ENCODE data around the gene FLRT1.
"Not testable (repeated sequence)": the region's sequence is repeated elsewhere in the genome, so short reads cannot be mapped to it uniquely, and the experiment has no call there.

Gene FLRT1

GRCh38 chr11:64039012-64039665 is 3.4 kb downstream of the FLRT1 start:
- intact Hi-C loops (cut with DNase I), result no loop called here
- DNase-seq, result no peak

DNA sequence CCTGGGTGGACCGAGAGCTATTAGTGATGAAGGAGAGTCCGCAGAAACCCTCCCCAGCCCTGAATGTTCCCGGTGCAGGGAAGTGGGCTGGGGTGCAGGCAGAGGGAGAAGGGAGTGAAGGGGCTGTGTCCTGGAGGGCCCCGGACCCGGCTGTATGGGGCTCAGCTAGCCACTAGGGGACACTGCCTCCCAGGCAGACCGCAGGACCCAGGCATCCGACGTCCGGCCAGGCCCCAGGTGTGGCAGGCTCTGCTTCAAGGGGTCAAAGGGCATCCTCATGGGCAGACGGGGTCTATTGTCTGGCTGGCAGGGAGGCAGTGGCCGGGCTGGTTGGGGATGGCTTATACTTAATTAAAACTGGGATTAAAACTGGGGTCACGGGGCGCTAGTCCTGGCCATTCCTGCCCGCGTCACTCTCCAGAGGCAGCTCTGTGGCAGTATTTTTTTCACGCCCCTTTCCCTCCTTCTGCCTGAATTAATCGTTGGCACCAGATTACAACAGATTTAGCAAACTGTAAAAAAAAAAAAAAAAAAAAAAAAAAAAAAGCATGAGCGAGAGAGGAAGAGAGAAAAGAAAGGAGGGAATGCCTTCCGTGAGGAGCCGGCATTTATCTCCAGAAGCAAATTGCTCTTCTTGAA is 5.1 kb downstream of the FLRT1 start:
- intact Hi-C loops (cut with DNase I), result loop anchor here (2.0 kb wide), 1 partner anchor 108 kb away; no protein-coding TSS in a partner anchor
- DNase-seq, result peak; percentile 52 to 92 (median 77)

- no peak for DNase-seq
- intact Hi-C loops (cut with DNase I), result loop anchor here (2.0 kb wide), 1 partner anchor 107 kb away; no protein-coding TSS in a partner anchor
Measured at GRCh38 chr11:64041846-64042245, 6.1 kb downstream of the FLRT1 start.

GRCh38 chr11:64042301-64042700 is 6.6 kb downstream of the FLRT1 start:
- no peak for DNase-seq
- intact Hi-C loops (cut with DNase I), result no loop called here

DNA sequence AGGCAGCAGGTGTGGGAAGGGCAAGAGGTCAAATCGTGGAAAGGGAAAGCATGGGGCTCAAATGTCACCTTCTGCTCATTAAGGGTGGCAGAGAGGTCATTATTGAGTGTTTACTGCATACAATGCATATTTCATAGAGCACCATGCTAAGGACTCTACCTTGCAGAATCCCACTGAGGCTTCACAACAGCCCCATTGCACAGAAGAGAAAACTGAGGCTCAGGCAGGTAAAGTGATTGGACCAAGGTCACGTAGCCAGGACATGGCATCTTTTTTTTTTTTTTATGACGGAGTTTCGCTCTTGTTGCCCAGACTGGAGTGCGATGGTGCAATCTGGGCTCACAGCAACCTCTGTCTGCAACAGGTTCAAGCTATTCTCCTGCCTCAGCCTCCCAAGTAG is 7.8 kb downstream of the FLRT1 start:
- intact Hi-C loops (cut with DNase I), result no loop called here
- no peak for DNase-seq

DNA sequence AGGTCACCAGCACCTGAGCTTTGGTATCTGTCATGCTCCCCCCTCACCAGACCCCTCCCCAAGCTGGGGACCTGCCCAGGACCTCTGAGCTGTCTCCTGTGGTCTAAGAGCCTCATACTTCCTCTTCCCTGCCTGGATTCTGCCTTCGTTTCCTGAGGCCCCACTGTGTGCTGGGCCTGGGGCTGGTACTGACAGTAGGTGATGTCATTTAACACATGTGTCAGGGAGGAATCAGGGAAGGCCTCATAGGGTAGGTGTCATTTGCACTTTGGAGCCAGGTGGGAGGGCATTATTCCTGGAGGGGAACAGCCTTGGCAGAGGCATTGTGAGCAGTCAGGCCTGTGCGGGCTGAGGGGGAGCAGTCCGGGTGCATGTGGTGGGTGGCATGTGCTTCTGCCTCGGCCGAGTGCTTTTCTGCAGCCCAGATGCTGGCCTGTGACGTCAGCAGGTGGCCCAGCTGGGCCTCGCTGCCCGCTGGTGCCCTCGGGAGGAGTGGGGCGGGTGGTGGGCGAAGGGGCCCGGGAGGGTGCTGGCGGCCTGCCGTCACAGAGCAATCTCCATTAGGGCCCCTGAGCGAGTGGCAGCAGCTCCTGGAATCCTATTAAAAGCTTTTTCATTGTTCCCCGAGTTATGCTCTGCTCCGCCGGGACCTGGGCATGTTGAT is 9.1 kb downstream of the FLRT1 start:
- intact Hi-C loops (cut with DNase I), result no loop called here
- peak; percentile 33 to 90 (median 82) for DNase-seq

GRCh38 chr11:64045700-64046099 is 10.0 kb downstream of the FLRT1 start:
- intact Hi-C loops (cut with DNase I), result loop anchor here (2.0 kb wide), 1 partner anchor 47 kb away; no protein-coding TSS in a partner anchor
- no peak for DNase-seq

GRCh38 chr11:64047373-64047772 is 11.6 kb downstream of the FLRT1 start:
- intact Hi-C loops (cut with DNase I), result loop anchor here (2.0 kb wide), 1 partner anchor 45 kb away; no protein-coding TSS in a partner anchor

GRCh38 chr11:64048042-64048854 is 12.5 kb downstream of the FLRT1 start:
- DNase-seq, result peak; percentile 84 to 99 (median 96)
- intact Hi-C loops (cut with DNase I), result no loop called here

More at GRCh38 chr11:64047373-64047772, 11.6 kb downstream of the FLRT1 start:
- DNase-seq, result not testable (repeated sequence)

DNA sequence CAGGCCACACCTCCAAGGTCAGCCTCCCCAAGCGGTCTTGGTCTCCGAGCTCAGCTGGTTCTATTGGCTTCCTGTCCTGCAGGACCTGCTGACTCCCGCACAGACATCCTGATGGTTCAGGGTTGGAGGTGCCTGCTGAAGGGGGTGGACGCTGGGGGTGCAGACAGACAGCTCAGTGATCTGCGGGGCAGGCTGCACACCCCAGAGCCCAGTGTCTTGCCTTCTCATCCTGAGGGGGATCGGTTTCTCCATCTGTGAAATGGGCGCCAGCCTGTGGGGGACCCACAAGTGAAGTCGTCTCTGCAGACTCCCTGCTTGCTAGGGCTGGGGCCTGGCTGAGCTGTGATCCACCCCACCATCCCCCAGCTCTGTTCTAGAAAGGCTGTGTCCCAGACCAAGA is 13.8 kb downstream of the FLRT1 start:
- no peak for DNase-seq
- intact Hi-C loops (cut with DNase I), result no loop called here

- intact Hi-C loops (cut with DNase I), result no loop called here
- peak in 2 of 42 donors; percentile 42 to 50 for DNase-seq
Measured at GRCh38 chr11:64051297-64051696, 15.6 kb downstream of the FLRT1 start.

- intact Hi-C loops (cut with DNase I), result no loop called here
Measured at GRCh38 chr11:64052436-64052835, 16.7 kb downstream of the FLRT1 start.

GRCh38 chr11:64052938-64053622 is 17.3 kb downstream of the FLRT1 start:
- no peak for DNase-seq
- intact Hi-C loops (cut with DNase I), result no loop called here

More at GRCh38 chr11:64052436-64052835, 16.7 kb downstream of the FLRT1 start:
- no peak for DNase-seq

DNA sequence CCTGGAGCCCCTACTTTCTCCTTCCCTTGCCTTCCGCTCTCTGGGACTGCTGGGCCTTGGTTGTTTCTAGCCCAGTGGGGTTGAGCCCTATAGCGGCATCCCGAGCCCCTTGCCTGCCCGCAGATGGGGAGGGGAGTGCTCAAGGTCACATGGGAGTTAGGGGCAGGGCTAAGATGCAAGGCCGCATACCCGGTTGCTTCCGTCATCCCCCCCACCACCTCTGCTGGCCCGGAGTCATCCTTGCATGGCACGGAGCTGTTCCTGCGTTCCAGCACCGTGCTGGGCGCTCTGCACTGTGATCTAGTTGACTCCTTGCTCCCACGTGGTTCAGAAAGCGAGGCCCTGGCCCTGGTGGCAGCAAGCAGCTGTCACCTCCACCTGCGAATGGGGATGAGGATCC is 18.0 kb downstream of the FLRT1 start:
- no peak for DNase-seq
- intact Hi-C loops (cut with DNase I), result no loop called here

- intact Hi-C loops (cut with DNase I), result no loop called here
- peak in 34 of 42 donors; percentile 45 to 90 (median 69) for DNase-seq
Measured at GRCh38 chr11:64055077-64055476, 19.3 kb downstream of the FLRT1 start.

DNA sequence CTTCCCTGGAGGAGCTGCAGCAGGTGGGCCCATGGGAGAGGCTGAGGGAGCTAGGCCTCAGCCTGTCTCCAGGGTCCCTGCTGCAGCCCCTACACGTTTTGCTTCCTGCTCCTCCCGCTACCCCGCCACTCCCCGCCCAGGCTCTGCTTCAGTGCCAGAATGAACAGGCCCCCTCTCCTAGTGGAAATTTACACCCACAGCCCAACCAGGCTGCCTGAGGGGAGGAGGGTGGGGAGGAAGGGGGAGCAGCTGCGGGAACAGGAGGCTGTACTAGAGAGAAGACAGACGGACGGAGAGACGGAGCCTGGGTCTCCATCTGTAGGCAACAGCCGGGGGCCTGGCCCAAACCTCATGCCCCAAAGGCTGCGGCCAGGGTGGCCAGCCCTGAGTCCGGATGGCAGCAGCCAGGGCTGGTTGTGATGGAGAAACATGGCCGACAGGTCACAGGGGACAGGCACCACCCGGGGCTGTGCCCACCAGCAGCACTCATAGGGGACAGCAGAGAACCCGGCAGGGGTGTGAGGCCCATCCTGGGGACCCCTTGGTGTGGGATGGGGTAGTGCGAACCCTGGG is 20.6 kb downstream of the FLRT1 start:
- intact Hi-C loops (cut with DNase I), result no loop called here
- DNase-seq, result peak; percentile 44 to 95 (median 82)

- intact Hi-C loops (cut with DNase I), result no loop called here
- no peak for DNase-seq
Measured at GRCh38 chr11:64056861-64057260, 21.1 kb downstream of the FLRT1 start.

DNA sequence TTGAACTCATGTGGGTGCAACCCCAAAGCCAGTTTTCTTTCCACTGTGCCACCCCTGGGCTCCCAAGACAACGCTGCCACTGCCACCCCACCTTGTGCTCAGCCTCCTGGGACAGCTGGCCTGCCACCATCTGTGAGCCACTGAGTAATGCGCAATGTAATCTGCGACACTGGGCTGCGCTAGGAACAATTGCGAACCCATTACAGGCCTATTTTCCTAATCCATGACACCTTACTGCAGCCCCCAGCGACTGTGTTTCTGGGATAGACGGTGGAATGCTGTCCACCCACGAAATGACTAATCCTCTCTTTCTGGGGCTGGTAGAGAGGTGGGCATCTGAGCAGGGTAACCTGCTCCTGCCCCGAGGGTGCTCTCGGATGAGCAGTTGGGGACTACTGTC is 22.2 kb downstream of the FLRT1 start:
- intact Hi-C loops (cut with DNase I), result no loop called here
- peak in 7 of 42 donors; percentile 43 to 69 (median 52) for DNase-seq
